ENCODE data around the gene ZNRF1. TPM values are rescaled to one million over a fixed set of nuclear protein-coding genes. Genes with fewer than 3 reads are reported as not detected.
"Not testable (repeated sequence)": the region's sequence is repeated elsewhere in the genome, so short reads cannot be mapped to it uniquely, and the experiment has no call there.

Gene ZNRF1
- total RNA-seq, 1 donor, result 20.7 TPM

DNA sequence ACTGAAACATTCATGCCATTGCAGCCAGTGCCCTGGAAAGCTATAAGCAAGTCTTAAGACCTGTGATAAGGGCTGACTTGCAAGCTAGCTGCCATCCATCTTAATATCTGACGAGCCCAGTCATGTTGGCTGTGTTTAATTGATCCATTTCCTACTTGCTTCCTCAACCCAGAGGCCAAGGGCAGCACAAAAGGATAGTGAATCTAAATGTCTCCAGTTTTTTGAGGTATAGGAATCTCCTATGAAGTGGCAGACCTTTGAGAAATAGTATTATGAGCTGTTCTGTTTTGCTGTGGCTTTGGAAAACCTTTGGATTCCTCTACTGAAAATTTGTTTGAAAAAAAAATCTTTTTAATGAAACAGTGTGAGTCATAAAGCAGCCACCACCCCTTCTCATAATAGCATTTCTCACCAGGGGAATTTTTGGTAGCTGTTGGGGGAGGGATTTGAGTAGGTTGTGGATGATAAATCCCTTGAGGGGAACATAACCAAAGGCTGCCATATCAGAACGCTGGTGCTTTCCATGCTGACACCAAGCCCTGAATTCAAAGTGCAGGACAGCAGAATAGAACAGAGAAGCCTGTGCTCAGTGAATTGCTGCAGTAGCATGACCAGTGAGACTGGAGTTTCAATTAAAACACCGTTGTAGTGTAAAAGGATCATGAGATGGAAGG lies 12.9 kb downstream of the ZNRF1 start:
- peak; percentile 84 for DNase-seq (ENCODE audit: low read depth)
- TF ChIP-seq, protein P1, sequence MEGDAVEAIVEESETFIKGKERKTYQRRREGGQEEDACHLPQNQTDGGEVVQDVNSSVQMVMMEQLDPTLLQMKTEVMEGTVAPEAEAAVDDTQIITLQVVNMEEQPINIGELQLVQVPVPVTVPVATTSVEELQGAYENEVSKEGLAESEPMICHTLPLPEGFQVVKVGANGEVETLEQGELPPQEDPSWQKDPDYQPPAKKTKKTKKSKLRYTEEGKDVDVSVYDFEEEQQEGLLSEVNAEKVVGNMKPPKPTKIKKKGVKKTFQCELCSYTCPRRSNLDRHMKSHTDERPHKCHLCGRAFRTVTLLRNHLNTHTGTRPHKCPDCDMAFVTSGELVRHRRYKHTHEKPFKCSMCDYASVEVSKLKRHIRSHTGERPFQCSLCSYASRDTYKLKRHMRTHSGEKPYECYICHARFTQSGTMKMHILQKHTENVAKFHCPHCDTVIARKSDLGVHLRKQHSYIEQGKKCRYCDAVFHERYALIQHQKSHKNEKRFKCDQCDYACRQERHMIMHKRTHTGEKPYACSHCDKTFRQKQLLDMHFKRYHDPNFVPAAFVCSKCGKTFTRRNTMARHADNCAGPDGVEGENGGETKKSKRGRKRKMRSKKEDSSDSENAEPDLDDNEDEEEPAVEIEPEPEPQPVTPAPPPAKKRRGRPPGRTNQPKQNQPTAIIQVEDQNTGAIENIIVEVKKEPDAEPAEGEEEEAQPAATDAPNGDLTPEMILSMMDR (IDR thresholded peaks at IDR 0.05; ENCODE audit: insufficient read depth, low read depth, low read length), result no peak
- H3K4me3 ChIP-seq (ENCODE audit: low read depth, low read length), result no peak overlapping the region

DNA sequence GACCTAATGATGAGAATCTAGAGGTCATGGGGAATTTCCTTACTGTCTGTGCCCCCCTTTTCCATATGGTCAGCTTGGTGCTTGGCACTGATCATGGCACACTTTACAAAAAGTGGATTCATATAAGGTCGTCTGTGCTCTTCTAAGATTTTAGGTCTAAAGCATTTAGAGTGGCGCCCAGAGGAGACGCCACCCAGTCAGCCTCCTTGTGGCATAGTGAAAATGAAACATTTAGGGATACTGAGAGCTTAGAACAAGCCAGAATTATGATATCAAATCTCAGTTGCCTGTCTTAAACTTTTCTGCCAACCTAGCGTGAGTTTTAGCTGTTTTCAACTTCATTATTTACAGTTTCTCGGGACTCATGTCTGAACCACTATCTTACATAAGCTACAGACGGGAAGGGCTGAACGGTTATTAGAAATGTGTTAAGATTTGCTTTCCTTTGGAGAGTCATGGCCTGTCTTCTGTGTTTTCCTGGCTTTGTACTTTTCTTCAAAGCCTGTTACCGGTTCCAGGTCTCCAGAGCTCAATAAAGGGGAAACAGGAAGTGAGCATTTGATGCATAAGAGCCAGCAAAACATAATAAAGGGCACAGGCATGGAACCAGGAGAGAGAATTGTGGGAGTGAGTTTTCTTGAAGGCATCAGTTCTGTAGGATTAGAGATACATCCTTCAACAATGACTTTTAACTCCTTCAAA lies 13.7 kb downstream of the ZNRF1 start:
- no peak overlapping the region for H3K4me3 ChIP-seq (ENCODE audit: low read depth, low read length)
- TF ChIP-seq, protein P1 (IDR thresholded peaks at IDR 0.05; ENCODE audit: insufficient read depth, low read depth, low read length), result no peak
- DNase-seq (ENCODE audit: low read depth), result no peak

DNA sequence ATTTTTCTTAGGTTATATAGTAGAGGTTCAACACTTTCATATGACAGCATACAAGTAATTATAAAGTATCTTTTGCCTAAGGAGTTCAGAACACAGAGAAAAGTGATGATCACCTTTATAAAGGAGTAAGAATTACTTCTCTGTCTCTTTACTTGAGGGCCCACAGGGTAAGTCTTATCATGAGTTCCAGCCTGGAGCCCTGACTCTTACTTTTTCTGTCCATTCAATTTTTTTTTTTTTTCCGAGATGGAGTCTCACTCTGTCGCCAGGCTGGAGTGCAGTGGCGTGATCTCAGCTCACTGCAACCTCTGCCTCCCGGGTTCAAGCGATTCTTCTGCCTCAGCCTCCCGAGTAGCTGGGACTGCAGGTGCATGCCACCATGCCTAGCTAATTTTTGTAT lies 14.3 kb downstream of the ZNRF1 start:
- not testable (repeated sequence) for H3K4me3 ChIP-seq (ENCODE audit: low read depth, low read length); DNase-seq (ENCODE audit: low read depth)

DNA sequence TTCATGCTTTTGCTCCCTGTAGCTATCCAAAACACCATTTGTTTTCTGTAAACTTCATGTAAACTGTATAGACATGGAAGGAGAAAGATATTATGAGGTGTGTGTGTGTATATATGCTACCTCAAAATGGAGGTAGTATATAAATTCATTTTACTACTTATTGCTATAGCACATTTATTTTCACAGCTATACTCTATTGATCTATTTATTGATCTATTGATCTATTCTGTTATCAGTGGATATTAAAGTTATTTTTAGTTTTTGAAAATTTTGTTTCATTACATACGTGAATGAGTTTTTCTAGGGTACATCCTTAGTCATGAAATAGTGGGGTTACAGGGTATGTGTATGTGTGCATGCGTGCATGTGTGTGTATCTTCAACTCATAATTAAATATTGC lies 15.5 kb downstream of the ZNRF1 start:
- TF ChIP-seq, protein P1 (IDR thresholded peaks at IDR 0.05; ENCODE audit: insufficient read depth, low read depth, low read length), result no peak
- DNase-seq (ENCODE audit: low read depth), result no peak
- no peak overlapping the region for H3K4me3 ChIP-seq (ENCODE audit: low read depth, low read length)

DNA sequence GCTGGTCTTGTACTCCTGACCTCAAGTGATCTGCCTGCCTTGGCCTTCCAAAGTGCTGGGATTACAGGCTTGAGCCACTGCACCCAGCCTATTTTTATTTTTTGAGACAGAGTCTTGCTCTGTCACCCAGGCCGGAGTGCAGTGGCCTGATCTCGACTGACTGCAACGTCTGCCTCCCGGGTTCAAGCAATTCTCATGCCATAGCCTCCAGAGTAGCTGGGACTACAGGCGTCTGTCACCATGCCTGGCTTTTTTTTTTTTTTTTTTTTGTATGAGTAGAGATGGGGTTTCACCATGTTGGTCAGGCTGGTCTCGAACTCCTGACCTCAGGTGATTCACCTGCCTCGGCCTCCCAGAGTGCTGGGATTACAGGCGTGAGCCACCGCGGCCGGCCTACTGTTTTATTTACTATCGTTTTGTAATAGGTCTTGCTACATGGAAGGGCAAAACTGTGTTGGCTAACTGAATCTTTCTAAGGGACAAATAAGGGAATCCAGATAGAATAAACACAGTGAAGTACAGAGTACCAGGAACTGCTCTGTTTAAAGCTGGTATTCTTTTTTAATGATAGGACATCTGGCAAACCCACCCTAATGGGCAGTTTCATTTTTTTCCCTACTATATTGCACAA lies 17.7 kb downstream of the ZNRF1 start:
- not testable (repeated sequence) for H3K4me3 ChIP-seq (ENCODE audit: low read depth, low read length)
- peak; percentile 61 for DNase-seq (ENCODE audit: low read depth)

DNA sequence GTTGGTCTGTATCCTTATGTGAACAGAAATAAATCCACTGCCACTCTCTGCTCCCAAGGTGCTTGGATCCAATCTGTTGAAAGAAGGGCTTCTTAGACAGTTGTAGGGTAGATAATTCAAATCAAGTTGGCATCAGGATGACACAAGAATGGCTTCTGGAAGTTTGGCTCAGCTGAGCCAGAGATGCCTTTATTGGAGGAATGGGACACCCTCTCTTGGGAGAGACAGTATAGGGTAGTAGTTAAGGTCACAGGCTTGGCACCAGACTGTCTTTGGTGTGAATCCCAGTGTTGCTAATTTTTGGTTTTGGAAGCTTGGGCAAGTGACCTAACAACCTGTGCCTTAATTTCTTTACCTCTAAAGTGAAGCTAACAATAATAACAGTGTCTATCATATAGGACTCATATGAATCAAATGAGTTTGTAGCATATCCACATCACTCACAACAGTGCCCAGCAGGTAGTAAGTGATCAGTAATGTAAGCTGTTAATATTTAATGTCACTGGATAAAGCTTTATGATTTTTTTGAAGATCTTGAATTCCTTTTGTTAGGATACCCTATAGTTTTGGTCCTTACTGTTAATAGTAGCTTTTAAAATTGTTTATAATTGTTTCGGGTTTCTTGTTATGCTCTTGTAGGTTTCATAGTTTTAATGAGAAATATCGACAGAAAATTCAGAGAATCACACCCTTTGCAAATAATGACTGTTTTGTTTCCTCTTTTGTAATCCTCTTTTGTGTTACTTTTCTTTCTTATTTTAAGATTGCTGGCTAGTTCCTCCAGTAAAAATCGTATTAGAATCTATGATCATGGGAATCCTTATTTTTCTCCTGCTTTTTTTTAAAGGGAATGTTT lies 19.1 kb downstream of the ZNRF1 start:
- no peak overlapping the region for H3K4me3 ChIP-seq (ENCODE audit: low read depth, low read length)
- no peak for DNase-seq (ENCODE audit: low read depth)
- TF ChIP-seq, protein P1 (IDR thresholded peaks at IDR 0.05; ENCODE audit: insufficient read depth, low read depth, low read length), result no peak

DNA sequence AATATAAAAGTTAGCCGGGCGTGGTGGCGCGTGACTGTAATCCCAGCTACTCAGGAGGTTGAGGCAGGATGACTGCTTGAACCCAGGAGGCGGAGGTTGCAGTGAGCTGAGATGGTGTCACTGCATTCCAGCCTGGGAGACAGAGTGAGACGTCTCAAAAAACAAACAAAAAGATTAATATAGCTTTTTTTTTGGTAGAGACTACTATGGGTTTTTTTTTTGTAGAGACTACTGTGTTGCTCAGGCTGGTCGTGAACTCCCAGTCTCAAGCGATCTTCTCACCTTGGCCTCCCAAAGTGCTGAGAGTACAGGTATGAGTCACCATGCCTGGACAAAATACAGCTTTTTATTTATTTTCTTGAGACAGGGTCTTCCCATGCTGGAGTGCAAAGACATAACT lies 20.2 kb downstream of the ZNRF1 start:
- DNase-seq (ENCODE audit: low read depth), result no peak
- TF ChIP-seq, protein P1 (IDR thresholded peaks at IDR 0.05; ENCODE audit: insufficient read depth, low read depth, low read length), result no peak
- H3K4me3 ChIP-seq (ENCODE audit: low read depth, low read length), result no peak overlapping the region
